Measurements from ENCODE around the gene GPR39.

The GPR39 gene

DNA sequence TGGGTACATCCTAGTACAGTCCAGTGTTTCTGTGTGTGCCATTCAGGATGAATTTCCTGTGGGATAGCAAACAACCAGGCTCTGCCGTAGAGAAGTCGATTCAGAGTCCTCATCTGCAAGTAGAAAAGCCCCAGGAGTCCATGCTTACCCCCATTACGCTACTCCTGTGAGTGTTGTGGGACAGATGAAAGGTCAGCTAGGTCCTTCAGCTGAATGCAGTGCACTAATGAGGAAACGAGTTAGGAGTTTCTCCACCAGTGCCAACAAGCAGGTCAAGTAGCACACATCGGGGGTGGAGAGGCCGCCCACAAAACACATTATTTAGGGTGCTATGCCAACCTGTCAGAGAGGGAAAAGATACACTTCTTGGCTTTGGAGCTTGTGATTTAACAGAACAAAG lies 2.5 kb upstream of the GPR39 start:
- DNase-seq (ENCODE audit: low read depth) = no peak

GRCh38 chr2:132415256-132415914 lies 1.2 kb upstream of the GPR39 start:
- no peak for DNase-seq (ENCODE audit: low read depth)

DNA sequence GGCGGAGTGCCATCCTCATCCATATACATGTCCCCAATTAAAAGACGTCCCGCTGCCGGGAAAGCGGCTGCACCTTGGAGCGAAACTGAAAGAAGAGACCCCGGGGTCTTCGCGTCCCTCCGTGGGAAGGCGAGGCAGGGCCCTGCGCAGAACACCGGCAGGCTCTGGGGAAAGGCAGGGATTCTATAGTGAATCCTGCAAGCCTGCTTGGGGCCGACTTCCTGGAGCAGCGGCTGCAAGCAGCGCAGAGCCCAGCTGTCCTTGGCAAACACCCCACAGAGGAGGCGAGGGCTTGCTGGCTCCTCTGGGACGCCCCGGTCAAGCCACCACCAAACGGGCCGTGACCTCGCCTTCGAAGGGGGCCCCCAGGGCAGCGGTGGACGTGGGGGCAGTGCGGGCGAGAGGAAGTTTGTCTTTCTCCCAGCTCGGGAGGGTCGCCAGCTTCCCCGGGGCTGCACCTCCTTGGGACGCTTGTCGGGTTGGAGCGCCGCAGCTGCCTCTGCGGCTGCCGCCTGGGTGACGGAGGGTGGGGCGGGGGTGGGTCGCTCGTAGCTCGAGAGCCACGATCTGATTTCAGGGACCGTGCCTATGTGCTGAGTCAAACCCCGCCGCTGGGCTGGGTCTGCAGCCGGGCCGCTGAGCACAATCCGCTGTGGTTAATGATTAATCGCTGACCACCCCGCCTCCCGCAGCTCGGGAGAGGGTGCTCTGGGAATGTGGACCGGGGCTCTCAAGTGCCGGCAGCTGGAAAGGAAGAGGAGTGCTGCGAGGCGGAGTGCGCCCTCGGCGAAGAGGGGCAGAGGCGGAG lies 486 bp upstream of the GPR39 start:
- DNase-seq (ENCODE audit: low read depth) = no peak

DNA sequence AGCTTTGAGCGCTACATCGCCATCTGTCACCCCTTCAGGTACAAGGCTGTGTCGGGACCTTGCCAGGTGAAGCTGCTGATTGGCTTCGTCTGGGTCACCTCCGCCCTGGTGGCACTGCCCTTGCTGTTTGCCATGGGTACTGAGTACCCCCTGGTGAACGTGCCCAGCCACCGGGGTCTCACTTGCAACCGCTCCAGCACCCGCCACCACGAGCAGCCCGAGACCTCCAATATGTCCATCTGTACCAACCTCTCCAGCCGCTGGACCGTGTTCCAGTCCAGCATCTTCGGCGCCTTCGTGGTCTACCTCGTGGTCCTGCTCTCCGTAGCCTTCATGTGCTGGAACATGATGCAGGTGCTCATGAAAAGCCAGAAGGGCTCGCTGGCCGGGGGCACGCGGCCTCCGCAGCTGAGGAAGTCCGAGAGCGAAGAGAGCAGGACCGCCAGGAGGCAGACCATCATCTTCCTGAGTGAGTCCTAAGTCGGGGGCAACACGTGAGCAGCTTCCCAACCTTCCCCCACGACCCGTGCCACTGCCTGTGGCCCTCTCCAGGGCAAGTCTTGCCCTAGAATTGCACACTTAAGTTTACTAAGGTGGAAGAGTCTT lies 928 bp downstream of the GPR39 start:
- no peak for DNase-seq (ENCODE audit: low read depth)

DNA sequence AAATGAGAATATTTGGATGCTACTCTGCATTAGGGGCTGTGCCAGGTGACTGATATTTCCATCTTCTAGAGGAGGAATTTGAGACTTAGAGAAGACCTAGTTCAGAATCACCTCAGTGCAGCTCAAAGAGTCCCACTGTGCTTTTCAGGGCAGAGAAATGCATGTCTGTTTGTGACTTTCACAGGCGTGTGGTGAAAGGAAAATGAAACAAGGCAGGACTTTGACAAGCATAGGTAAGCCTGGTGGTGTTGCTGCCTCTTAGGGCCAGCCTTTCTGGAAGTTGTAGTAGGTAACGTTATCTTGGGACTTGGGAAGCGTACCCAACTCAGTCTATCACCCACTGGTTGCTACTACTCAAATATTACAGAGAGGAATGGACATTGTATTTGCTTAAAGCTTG lies 2.6 kb downstream of the GPR39 start:
- no peak for DNase-seq (ENCODE audit: low read depth)

DNA sequence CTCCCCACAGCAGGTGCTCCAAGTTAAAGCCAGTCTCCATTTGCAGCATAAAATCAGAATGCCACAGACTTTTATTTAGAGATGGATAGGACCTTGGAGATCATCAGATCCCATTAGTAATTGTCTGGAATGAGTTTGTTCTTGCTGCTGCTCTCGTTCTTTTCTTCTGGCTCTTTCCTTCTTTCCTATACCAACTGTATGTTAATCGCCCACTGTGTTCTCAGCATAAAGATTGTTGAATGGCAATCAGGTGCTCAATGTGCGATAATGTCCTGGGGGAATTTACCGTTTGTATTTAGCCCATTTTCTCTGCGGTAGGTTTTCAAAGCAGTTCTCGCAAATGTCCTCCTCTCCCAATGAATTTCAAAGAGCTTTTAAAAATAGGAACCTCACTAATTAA lies 3.3 kb downstream of the GPR39 start:
- DNase-seq (ENCODE audit: low read depth) = no peak

- DNase-seq (ENCODE audit: low read depth) = no peak
Observed at GRCh38 chr2:132420816-132421805, 4.5 kb downstream of the GPR39 start.

DNA sequence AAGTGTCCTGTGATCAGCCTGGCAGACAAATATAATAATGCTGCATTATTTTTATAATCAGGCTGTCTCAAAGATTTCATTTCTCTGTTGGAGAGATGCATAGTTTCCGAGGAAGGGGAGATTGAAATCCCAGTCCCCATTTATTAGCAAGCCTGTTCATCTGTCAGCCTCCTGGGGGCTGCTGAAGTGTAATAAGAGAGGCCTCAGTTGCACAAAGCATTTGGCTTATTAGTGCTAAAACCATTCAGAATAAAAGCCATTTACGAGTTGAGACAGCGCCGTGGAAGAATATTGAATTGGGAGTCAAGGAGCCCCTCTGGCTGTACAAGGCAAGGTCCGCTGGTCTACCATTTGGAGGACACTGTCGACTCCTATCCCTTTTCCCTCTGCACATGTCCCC lies 6.1 kb downstream of the GPR39 start:
- no peak for DNase-seq (ENCODE audit: low read depth)

- no peak for DNase-seq (ENCODE audit: low read depth)
Observed at GRCh38 chr2:132424526-132425121, 8.0 kb downstream of the GPR39 start.

DNA sequence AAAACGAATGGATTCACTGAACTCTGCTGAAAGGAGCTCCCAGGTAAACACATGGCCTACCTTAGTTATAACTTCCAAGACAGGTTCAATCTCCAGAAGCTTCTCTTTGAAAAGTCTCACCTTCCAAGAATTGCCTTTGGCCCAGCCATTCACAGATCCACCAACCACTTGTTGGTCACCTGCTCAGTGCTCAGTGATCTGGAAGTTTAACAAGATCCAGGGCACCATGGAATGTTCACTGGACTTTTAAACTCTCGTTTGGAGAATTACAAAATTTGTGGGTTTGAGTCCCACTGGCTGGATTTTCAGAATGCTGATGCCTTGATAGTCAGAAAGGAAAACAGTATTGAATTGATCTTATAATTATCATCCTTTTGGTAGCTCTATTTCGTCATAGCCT lies 9.4 kb downstream of the GPR39 start:
- no peak for DNase-seq (ENCODE audit: low read depth)

DNA sequence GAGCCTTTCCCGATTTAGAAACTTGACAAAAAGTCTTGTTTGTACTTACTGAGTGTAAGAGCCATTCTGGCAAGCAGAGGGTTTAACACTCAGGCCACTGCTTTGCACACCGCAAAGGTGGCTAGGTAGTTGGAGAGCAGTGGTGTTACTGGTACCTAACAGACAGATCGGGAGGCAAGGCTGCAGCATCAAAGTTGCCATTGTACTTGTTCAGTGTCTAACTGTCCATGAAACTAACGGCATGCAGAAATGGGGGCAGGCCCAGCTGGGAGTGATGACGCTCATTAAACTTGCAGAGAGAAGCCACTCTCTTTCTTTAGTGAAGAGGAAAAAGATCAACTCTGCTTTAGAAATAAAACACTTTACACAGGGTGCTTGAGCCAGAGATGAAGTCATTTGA lies 10.1 kb downstream of the GPR39 start:
- no peak for DNase-seq (ENCODE audit: low read depth)

DNA sequence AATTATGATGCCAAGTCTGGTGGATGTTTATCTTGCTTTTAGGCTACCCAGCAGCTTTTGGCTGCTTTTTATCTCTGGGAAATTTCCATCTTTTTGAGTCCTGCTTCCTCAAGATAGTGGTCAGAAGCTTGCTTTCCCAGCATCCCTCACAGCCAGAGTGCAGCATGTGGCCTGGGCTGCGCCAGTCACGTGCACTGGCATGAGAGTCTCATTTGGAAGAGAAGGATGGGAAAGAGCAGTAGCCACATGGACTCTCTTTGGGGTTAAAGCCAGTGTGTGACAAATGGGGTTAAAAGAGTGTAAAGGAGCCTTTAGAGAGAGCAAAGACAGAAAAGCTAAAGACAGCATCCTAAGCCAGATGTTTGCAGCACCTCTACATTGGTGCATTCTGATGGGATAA lies 12.7 kb downstream of the GPR39 start:
- DNase-seq (ENCODE audit: low read depth) = no peak

GRCh38 chr2:132429941-132430573 lies 13.5 kb downstream of the GPR39 start:
- no peak for DNase-seq (ENCODE audit: low read depth)

DNA sequence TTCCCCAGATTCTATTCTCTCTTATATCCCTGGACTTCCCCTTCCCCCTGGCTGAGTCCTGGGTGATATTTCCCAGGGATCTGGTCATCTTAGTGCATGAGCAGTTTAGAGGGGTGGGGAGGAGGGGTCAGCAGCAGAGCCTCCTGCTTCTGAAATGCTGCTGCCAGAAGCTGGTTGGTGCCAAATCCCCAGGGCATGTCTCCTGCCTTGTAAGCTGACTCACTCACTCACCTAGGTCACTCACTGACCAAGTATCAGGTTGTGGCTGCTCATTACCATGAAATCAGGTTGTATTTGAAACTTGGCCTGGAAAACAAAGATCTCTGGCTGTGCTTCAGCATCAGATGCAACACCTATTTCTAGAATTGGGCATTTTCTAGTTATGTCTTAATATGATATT lies 14.3 kb downstream of the GPR39 start:
- no peak for DNase-seq (ENCODE audit: low read depth)

- DNase-seq (ENCODE audit: low read depth) = no peak
Observed at GRCh38 chr2:132437852-132438669, 21.5 kb downstream of the GPR39 start.

DNA sequence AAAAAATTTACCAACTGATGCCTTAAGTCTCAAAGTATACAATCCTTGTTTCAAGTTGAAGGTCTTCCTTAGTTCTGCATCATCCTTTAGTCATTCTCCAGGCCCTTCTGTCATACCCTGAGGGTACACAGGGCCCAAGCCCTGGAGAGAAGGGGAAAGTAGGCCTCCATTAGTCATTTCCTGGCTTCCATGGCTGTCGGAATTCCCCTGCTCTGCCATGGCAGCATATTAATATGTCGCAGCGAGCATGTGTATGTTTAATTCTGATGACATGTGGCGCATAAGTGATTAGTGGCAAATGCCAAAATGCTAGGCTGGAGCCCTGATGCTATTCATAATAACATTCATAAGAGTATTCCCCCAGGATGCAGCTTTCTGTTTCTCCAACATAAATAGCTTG lies 22.1 kb downstream of the GPR39 start:
- no peak for DNase-seq (ENCODE audit: low read depth)

DNA sequence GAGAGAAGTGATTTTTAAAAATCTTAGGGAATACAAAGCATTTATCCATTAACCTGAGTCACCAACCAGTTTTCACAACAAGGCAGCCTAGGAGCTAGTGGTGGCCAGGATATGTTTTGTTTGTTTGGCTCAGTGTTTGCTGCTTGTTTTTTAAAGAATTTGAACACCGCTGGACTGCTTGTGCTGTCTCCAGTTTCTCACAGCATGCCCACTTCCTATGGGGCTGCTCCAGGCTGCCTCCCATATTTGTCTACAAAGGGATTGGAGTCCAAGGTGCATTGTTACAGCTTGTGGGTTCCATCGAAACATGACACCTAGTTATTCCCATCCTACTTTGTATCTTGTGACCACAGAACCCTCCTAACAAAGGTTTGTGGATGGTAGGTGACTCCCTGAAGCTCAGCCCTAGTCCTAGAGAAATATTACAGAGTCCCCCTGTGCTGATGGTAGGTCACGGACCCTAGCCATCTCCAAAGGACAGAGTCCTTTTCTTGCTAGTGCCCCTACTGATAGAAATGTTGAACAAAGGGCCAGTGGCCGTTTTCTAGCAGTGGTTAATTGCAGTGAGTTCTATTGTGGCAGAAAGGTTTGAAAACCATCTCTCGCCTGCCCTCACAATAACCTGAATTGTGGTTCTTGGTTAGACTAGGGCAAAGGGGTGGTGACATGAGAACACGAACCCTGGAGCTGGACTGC lies 23.2 kb downstream of the GPR39 start:
- no peak for DNase-seq (ENCODE audit: low read depth)

- no peak for DNase-seq (ENCODE audit: low read depth)
Observed at GRCh38 chr2:132441051-132441450, 24.4 kb downstream of the GPR39 start.

- no peak for DNase-seq (ENCODE audit: low read depth)
Observed at GRCh38 chr2:132442278-132442677, 25.7 kb downstream of the GPR39 start.

DNA sequence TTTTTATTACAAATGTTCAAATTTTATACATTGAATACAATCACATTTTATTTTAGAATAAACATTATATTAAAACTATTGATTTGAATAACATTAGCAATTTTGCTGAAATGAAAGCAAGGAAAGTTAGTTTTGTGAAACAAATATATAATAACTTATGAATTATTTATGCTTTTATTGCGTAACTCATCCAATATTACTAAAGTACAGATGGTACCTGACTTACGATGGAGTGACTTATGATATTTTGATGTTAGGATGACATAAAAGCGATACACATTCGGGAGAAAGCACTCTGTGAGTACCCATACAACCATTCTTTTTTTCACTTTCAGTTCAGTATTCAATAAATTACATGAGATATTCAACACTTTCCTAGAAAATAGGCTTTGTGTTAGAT lies 26.5 kb downstream of the GPR39 start:
- no peak for DNase-seq (ENCODE audit: low read depth)
